ENCODE results near the gene ISG20. TPM values are rescaled to one million over a fixed set of nuclear protein-coding genes. Genes with fewer than 3 reads are reported as not detected.

Gene ISG20
- total RNA-seq, 1 experiment from 2014 or later: 9.7 TPM

- no peak for DNase-seq (ENCODE audit: unreplicated experiment)
- TF ChIP-seq CTCF (IDR thresholded peaks at IDR 0.05; ENCODE audit: unreplicated experiment): no peak
- no TSS peak for BruUV-seq (replicated peaks)
- Mint-ChIP-seq H3K4me1 (ENCODE audit: insufficient read depth, unreplicated experiment) (peaks cover 46% of the 10 kb centered on the region), H3K9me3 (ENCODE audit: unreplicated experiment) (no peaks in the 10 kb centered on the region), H3K4me3 (ENCODE audit: unreplicated experiment) (no peak overlapping the region), H3K27me3 (ENCODE audit: insufficient read depth, unreplicated experiment) (no peaks in the 10 kb centered on the region), H3K36me3 (ENCODE audit: insufficient read depth, unreplicated experiment) (no peaks in the 10 kb centered on the region), H3K27ac (ENCODE audit: low read depth, unreplicated experiment) (no peak overlapping the region)
- CTCF ChIA-PET: interaction anchor here (0.6 to 1.1 kb wide), 3 partner anchors 86 to 396 kb away, joined by 4 to 6 read pairs (median 4); no protein-coding TSS in a partner anchor
- POLR2A ChIA-PET: interaction anchor here (1.0 to 1.9 kb wide), 2 partner anchors 22 to 362 kb away, joined by 4 to 6 read pairs; partner anchors contain the start of gene ISG20
- intact Hi-C loops (cut with micrococcal nuclease): no loop called here
Observed at GRCh38 chr15:88661041-88661700, 22.4 kb downstream of the ISG20 start.

GRCh38 chr15:88661761-88662556, 23.1 kb downstream of the ISG20 start:
- no TSS peak for BruUV-seq (replicated peaks)
- no peak overlapping the region for H3K27ac Mint-ChIP-seq (ENCODE audit: low read depth, unreplicated experiment)
- no peak for DNase-seq (ENCODE audit: unreplicated experiment)
- H3K4me1 Mint-ChIP-seq (ENCODE audit: insufficient read depth, unreplicated experiment): peaks cover 46% of the 10 kb centered on the region
- ChIA-PET CTCF (interaction anchor here (0.6 to 1.1 kb wide), 3 partner anchors 86 to 396 kb away, joined by 4 to 6 read pairs (median 4); no protein-coding TSS in a partner anchor), POLR2A (interaction anchor here (1.9 kb wide), 1 partner anchor 23 kb away, joined by 6 read pairs; the partner anchor contains the start of gene ISG20)
- H3K36me3 Mint-ChIP-seq (ENCODE audit: insufficient read depth, unreplicated experiment): no peaks in the 10 kb centered on the region
- no peak overlapping the region for H3K4me3 Mint-ChIP-seq (ENCODE audit: unreplicated experiment)
- H3K27me3 Mint-ChIP-seq (ENCODE audit: insufficient read depth, unreplicated experiment): no peaks in the 10 kb centered on the region
- no peaks in the 10 kb centered on the region for H3K9me3 Mint-ChIP-seq (ENCODE audit: unreplicated experiment)
- intact Hi-C loops (cut with micrococcal nuclease): no loop called here
- TF ChIP-seq CTCF (IDR thresholded peaks at IDR 0.05; ENCODE audit: unreplicated experiment): no peak

- CTCF ChIA-PET: interaction anchor here (0.7 to 1.2 kb wide), 2 partner anchors 12 to 217 kb away, joined by 3 read pairs; no protein-coding TSS in a partner anchor
- intact Hi-C loops (cut with micrococcal nuclease): no loop called here
- peaks cover 1% of the 10 kb centered on the region for H3K27me3 Mint-ChIP-seq (ENCODE audit: insufficient read depth, unreplicated experiment)
- no peak for TF ChIP-seq CTCF (IDR thresholded peaks at IDR 0.05; ENCODE audit: unreplicated experiment)
- H3K36me3 Mint-ChIP-seq (ENCODE audit: insufficient read depth, unreplicated experiment): no peaks in the 10 kb centered on the region
- H3K9me3 Mint-ChIP-seq (ENCODE audit: unreplicated experiment): no peaks in the 10 kb centered on the region
- peak; percentile 87 for DNase-seq (ENCODE audit: unreplicated experiment)
- no peak overlapping the region for H3K4me3 Mint-ChIP-seq (ENCODE audit: unreplicated experiment)
- POLR2A ChIA-PET: no interaction called here
- peaks cover 36% of the 10 kb centered on the region for H3K4me1 Mint-ChIP-seq (ENCODE audit: insufficient read depth, unreplicated experiment)
- no TSS peak for BruUV-seq (replicated peaks)
- H3K27ac Mint-ChIP-seq (ENCODE audit: low read depth, unreplicated experiment): no peak overlapping the region
Observed at GRCh38 chr15:88663141-88663621, 24.4 kb downstream of the ISG20 start.

Measured in MCF 10A (cell line).